Gastroesophageal sphincter (tissue), 4 donors: ENCODE measurements around the gene TMEM11. TPM values are rescaled to one million over a fixed set of nuclear protein-coding genes. Genes with fewer than 3 reads are reported as not detected.
A peak's percentile ranks its signal among the peaks of the same experiment; 100 is the strongest.

Experiments used
- ATAC-seq: fragments of 150-250 bp; one replicate; pipeline ENCODE4 v1.9.1; 2016; ENCODE audit warnings: mild to moderate bottlenecking, moderate library complexity
- H3K27ac ChIP-seq, 4 donors: fragments of 200-600 bp; sonication (generic) in 3 of 4; 1 replicate in 3 of 4; 2 replicates in 1 of 4; pipeline ENCODE4 v1.5.1; 2016 to 2019
- H3K27me3 ChIP-seq: fragments of 200-600 bp; sonication (generic); one replicate; pipeline ENCODE4 v1.5.1; 2019
- H3K36me3 ChIP-seq, 2 donors: fragments of 200-600 bp; sonication (generic); one replicate each; pipeline ENCODE4 v1.5.1; 2019; ENCODE audit warnings: control low read depth in 1 of 2
- H3K4me1 ChIP-seq, 3 donors: fragments of 200-600 bp; sonication (generic); 1 replicate in 2 of 3; 2 replicates in 1 of 3; pipeline ENCODE4 v1.5.1; 2016 to 2019; ENCODE audit warnings: control low read depth in 2 of 3
- H3K4me3 ChIP-seq, 2 donors: fragments of 200-600 bp; sonication (generic); one replicate each; pipeline ENCODE4 v1.5.1; 2019; ENCODE audit warnings: mild to moderate bottlenecking in 1 of 2, moderate library complexity in 1 of 2
- H3K9me3 ChIP-seq, 3 donors: fragments of 200-600 bp; sonication (generic); one replicate each; pipeline ENCODE4 v1.5.1; 2017 to 2019; ENCODE audit warnings: control low read depth in 2 of 3
- CTCF ChIP-seq, 4 experiments: fragments of 200-600 bp in 2 of 4; fragments of 450-650 bp in 2 of 4; sonication (generic) in 1 of 4; IDR thresholded peaks; one replicate each; pipeline ENCODE4 v1.5.1; 2017 to 2019; ENCODE audit warnings: antibody characterized with exemption in 4 of 4, mild to moderate bottlenecking in 2 of 4, moderate library complexity in 2 of 4
- EP300 ChIP-seq: sonication (generic); formaldehyde crosslinking; IDR thresholded peaks from one replicate; pipeline ENCODE4 v1.6.1; 2017; ENCODE audit warnings: antibody characterized with exemption, mild to moderate bottlenecking
- POLR2A ChIP-seq, 2 donors: fragments of 450-650 bp; IDR thresholded peaks; one replicate each; pipeline ENCODE4 v1.6.1; 2017; ENCODE audit warnings: antibody characterized with exemption in 2 of 2, mild to moderate bottlenecking in 2 of 2, moderate library complexity in 1 of 2
- POLR2AphosphoS5 ChIP-seq: sonication (generic); formaldehyde crosslinking; IDR thresholded peaks from one replicate; pipeline ENCODE4 v1.6.1; 2017; ENCODE audit warnings: antibody characterized with exemption
- WGBS, 2 donors: methylation state at CpG; one replicate each; pipeline ENCODE4 v1.1.5; 2018; ENCODE audit warnings: low coverage in 1 of 2; 5-methylcytosine and 5-hydroxymethylcytosine counted together
- total RNA-seq, 4 donors: library from RNA; depleted of rRNA; stranded (reverse); fragments of >200 nt; gene quantifications; one replicate each; pipeline ENCODE4 v1.1.0, GENCODE V29; 2016

Gene TMEM11
- total RNA-seq, 4 donors from 2014 or later: 14.8 to 24.5 (median 22.1) TPM

GRCh38 chr17:21171309-21171922 is 42.5 kb downstream of the TMEM11 start:
- 68 to 100% methylated on average over 2 to 5 of the region's 12 CpGs for WGBS, 2 donors
- Histone ChIP-seq H3K27ac (peak overlapping the region in 3 of 4 donors; percentile 17 to 54 (median 27)), H3K9me3 (no peaks in the 10 kb centered on the region)

GRCh38 chr17:21170809-21171208 is 43.2 kb downstream of the TMEM11 start:
- Histone ChIP-seq H3K9me3 (no peaks in the 10 kb centered on the region), H3K27me3 (no peaks in the 10 kb centered on the region), H3K4me1 (peaks cover 4 to 54% (median 21%) of the 10 kb centered on the region in 3 donors), H3K27ac (peak overlapping the region in 3 of 4 donors; percentile 17 to 54 (median 27)), H3K4me3 (no peak overlapping the region), H3K36me3 (peaks cover 0 to 37% of the 10 kb centered on the region in 2 donors)
- WGBS, 2 donors: 58 to 66% methylated on average over 3 of the region's 7 CpGs
- ATAC-seq: no peak
- TF ChIP-seq POLR2A (IDR thresholded peaks at IDR 0.05) (no peak), POLR2AphosphoS5 (no peak), EP300 (no peak), CTCF (IDR thresholded peaks at IDR 0.05) (no peak)

More at GRCh38 chr17:21171309-21171922, 42.5 kb downstream of the TMEM11 start:
- Histone ChIP-seq H3K4me3 (no peak overlapping the region), H3K4me1 (peaks cover under 1 to 48% (median 16%) of the 10 kb centered on the region in 3 donors), H3K27me3 (no peaks in the 10 kb centered on the region), H3K36me3 (peaks cover 0 to 37% of the 10 kb centered on the region in 2 donors)
- no peak for TF ChIP-seq EP300
- TF ChIP-seq POLR2A (IDR thresholded peaks at IDR 0.05): no peak
- no peak for TF ChIP-seq CTCF (IDR thresholded peaks at IDR 0.05)
- no peak for TF ChIP-seq POLR2AphosphoS5
- no peak for ATAC-seq

GRCh38 chr17:21169496-21169895 is 44.5 kb downstream of the TMEM11 start:
- H3K36me3 ChIP-seq: peaks cover 0 to 25% of the 10 kb centered on the region in 2 donors
- TF ChIP-seq CTCF (IDR thresholded peaks at IDR 0.05): no peak
- TF ChIP-seq POLR2A (IDR thresholded peaks at IDR 0.05): no peak
- no peak for TF ChIP-seq EP300
- TF ChIP-seq POLR2AphosphoS5: no peak
- H3K4me1 ChIP-seq: peaks cover 4 to 67% (median 25%) of the 10 kb centered on the region in 3 donors
- H3K9me3 ChIP-seq: no peaks in the 10 kb centered on the region
- no peak overlapping the region for H3K4me3 ChIP-seq
- 100% methylated on average over 1 of the region's 7 CpGs; no CpG with 5 or more reads in 1 of the 2 donors for WGBS, 2 donors
- H3K27me3 ChIP-seq: no peaks in the 10 kb centered on the region
- no peak for ATAC-seq
- H3K27ac ChIP-seq: no peak overlapping the region

- H3K36me3 ChIP-seq: peaks cover 0 to 16% of the 10 kb centered on the region in 2 donors
- H3K4me3 ChIP-seq: no peak overlapping the region
- H3K4me1 ChIP-seq: peaks cover 4 to 68% (median 25%) of the 10 kb centered on the region in 3 donors
- H3K27ac ChIP-seq: peak overlapping the region in 3 of 4 donors; percentile 62 to 83 (median 81)
- no peaks in the 10 kb centered on the region for H3K27me3 ChIP-seq
- TF ChIP-seq CTCF (IDR thresholded peaks at IDR 0.05): no peak
- no peak for TF ChIP-seq POLR2A (IDR thresholded peaks at IDR 0.05)
- no peak for TF ChIP-seq EP300
- TF ChIP-seq POLR2AphosphoS5: no peak
- no peak for ATAC-seq
- H3K9me3 ChIP-seq: no peaks in the 10 kb centered on the region
- WGBS, 2 donors: 96 to 100% methylated on average over 2 to 7 of the region's 12 CpGs
Measured at GRCh38 chr17:21168555-21168865, 45.5 kb downstream of the TMEM11 start.

GRCh38 chr17:21167303-21167702 is 46.7 kb downstream of the TMEM11 start:
- Histone ChIP-seq H3K9me3 (no peaks in the 10 kb centered on the region), H3K27me3 (no peaks in the 10 kb centered on the region), H3K4me3 (no peak overlapping the region), H3K4me1 (peaks cover 4 to 73% (median 28%) of the 10 kb centered on the region in 3 donors), H3K36me3 (peaks cover 0 to 4% of the 10 kb centered on the region in 2 donors), H3K27ac (peak overlapping the region in 3 of 4 donors; percentile 74 to 83 (median 81))
- WGBS, 2 donors: 54 to 100% methylated on average over 1 to 5 of the region's 5 CpGs
- peak; percentile 32 for ATAC-seq
- no peak for TF ChIP-seq POLR2A (IDR thresholded peaks at IDR 0.05)
- no peak for TF ChIP-seq CTCF (IDR thresholded peaks at IDR 0.05)
- no peak for TF ChIP-seq EP300
- TF ChIP-seq POLR2AphosphoS5: no peak
